Measurements from ENCODE around the gene FBXO10. TPM values are rescaled to one million over a fixed set of nuclear protein-coding genes. Genes with fewer than 3 reads are reported as not detected.
"Not testable (repeated sequence)": the region's sequence is repeated elsewhere in the genome, so short reads cannot be mapped to it uniquely, and the experiment has no call there.

Gene FBXO10
- total RNA-seq, 4 donors from 2014 or later, result 5.7 to 11.4 (median 9.2) TPM

DNA sequence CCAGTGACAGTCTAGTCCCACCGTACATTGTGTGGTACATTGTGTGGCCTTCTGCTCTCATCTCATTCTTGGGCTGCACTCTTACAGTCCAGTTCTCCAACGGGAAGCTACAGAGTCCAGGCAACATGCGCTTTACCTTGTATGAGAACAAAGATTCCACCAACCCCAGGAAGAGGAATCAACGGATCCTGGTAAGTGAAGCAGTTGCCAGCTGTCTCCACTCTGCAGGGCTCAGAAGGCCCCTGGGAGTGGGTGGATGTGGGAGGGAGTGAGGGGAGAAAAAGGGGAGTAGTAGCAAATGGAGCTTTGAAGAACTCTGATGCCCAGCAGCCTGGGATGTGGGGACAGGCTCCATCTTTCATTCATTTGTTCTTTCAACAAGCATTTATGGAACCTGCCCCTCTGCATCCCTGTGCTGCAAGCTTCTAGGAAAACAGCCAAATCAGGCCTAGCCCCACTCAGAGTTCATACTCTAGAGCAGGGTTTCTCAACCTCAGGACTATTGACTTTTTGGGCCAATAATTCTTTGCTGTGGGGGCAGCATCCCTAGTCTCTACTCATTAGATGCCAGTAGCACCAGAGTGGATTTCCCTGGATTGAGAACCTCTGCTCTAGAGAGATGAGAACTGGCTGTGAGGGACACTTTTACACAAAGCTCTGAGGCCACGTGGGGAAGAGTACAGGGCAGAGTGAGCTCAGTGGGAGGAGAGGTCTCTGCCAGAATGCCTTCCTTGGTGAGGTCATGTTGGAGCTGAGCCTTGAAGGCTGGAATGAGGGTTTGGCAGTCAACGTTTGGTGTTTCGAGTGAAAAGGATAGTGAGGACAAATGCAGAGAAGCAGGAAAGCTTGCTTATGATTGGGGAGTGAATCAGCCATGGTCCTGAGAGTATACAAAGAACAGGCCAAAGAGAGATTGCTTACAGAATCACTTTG lies 89.3 kb downstream of the FBXO10 start:
- TF ChIP-seq EP300 (IDR thresholded peaks at IDR 0.05) (peak in 1 of 2 donors; percentile 36), POLR2A (IDR thresholded peaks at IDR 0.05) (no peak)
- 11 to 13% methylated on average over 7 of the region's 7 CpGs for WGBS, 2 donors
- Histone ChIP-seq H3K4me3 (peak overlapping the region; percentile 63 to 91 (median 84)), H3K4me1 (peaks cover 0 to 32% (median 21%) of the 10 kb centered on the region in 4 donors), H3K27ac (peak overlapping the region; percentile 47 to 93 (median 85)), H3K36me3 (peaks cover 0 to 40% (median 7%) of the 10 kb centered on the region in 3 donors), H3K9me3 (no peaks in the 10 kb centered on the region), H3K27me3 (no peaks in the 10 kb centered on the region)
- peak in 1 of 2 donors; percentile 60 for DNase-seq (ENCODE audit: low spot score in 2 of 2)

- no peaks in the 10 kb centered on the region for H3K9me3 ChIP-seq
- H3K4me3 ChIP-seq, result peak overlapping the region; percentile 63 to 91 (median 84)
- peaks cover 0 to 34% (median 7%) of the 10 kb centered on the region in 3 donors for H3K36me3 ChIP-seq
- no peaks in the 10 kb centered on the region for H3K27me3 ChIP-seq
- WGBS, 2 donors, result 0% methylated on average over 7 of the region's 7 CpGs
- no peak for DNase-seq (ENCODE audit: low spot score in 2 of 2)
- no peak for TF ChIP-seq EP300 (IDR thresholded peaks at IDR 0.05)
- TF ChIP-seq, protein P1, sequence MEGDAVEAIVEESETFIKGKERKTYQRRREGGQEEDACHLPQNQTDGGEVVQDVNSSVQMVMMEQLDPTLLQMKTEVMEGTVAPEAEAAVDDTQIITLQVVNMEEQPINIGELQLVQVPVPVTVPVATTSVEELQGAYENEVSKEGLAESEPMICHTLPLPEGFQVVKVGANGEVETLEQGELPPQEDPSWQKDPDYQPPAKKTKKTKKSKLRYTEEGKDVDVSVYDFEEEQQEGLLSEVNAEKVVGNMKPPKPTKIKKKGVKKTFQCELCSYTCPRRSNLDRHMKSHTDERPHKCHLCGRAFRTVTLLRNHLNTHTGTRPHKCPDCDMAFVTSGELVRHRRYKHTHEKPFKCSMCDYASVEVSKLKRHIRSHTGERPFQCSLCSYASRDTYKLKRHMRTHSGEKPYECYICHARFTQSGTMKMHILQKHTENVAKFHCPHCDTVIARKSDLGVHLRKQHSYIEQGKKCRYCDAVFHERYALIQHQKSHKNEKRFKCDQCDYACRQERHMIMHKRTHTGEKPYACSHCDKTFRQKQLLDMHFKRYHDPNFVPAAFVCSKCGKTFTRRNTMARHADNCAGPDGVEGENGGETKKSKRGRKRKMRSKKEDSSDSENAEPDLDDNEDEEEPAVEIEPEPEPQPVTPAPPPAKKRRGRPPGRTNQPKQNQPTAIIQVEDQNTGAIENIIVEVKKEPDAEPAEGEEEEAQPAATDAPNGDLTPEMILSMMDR (IDR thresholded peaks at IDR 0.05), result no peak
- peaks cover 0 to 32% (median 21%) of the 10 kb centered on the region in 4 donors for H3K4me1 ChIP-seq
- peak overlapping the region; percentile 47 to 93 (median 85) for H3K27ac ChIP-seq
These were observed 89.9 kb downstream of the FBXO10 start for GRCh38 chr9:37486256-37486615.

DNA sequence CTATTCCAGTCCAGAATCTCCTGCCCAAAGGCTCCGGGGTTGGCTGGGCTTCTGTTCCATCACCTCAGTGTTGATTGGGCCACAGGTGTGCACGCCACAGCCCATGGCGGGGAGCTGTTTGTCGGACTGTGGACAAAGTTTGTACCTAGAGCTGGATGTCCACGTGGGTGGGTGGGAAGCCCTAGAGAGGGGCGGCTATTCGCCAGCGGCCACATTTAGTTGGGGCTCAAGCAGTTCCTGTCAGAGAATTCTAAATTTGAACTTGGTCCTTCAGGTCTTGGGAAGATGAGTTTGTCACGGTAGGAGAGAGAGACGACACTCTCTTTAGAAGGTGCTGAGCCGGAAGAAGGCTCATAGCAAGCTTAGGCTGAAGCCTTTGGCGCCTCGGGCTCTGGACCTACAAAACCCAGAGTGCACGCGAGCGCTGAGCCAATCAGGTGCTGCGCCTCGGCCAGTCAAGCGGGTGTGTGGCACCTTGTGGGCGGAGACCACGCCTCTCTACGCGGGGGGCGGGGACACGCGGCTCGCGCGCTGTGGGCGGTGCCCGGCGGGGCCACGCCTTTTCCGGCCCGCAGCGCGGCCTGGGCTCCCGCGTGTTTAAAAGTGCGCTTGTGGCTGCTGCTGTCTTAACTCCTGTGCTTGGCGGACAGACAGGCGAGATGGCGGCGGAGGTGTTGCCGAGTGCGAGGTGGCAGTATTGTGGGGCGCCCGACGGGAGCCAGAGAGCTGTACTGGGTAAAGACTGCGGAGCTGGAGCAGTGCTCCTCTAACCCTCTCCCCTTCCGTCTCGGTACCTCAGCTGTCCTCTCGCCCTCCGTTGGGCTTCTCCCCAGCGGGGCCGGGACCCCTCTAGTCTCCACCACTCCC lies 90.6 kb downstream of the FBXO10 start, which contains the start of gene POLR1E:
Gene POLR1E, plus strand, starts transcription at position 560 of the 867 bp plus-strand sequence. Its CDS starts 100 bp downstream, at position 660.
- TF ChIP-seq POLR2A (IDR thresholded peaks at IDR 0.05), result peak; percentile 65 to 80
- TF ChIP-seq, protein P1 (IDR thresholded peaks at IDR 0.05), result peak in 1 of 5 experiments; percentile 13
- peak in 1 of 2 donors; percentile 85 for TF ChIP-seq EP300 (IDR thresholded peaks at IDR 0.05)
- Histone ChIP-seq H3K4me1 (peaks cover 0 to 32% (median 21%) of the 10 kb centered on the region in 4 donors), H3K9me3 (no peaks in the 10 kb centered on the region), H3K4me3 (peak within 1 kb of the TSS; percentile 63 to 91 (median 84)), H3K36me3 (peaks cover 0 to 28% (median 7%) of the 10 kb centered on the region in 3 donors), H3K27ac (peak within 1 kb of the TSS; percentile 47 to 93 (median 85)), H3K27me3 (no peaks in the 10 kb centered on the region)
- 5 to 6% methylated on average over 19 to 54 of the region's 56 CpGs for WGBS, 2 donors
- DNase-seq (ENCODE audit: low spot score in 2 of 2), result peak; percentile 79 to 83

DNA sequence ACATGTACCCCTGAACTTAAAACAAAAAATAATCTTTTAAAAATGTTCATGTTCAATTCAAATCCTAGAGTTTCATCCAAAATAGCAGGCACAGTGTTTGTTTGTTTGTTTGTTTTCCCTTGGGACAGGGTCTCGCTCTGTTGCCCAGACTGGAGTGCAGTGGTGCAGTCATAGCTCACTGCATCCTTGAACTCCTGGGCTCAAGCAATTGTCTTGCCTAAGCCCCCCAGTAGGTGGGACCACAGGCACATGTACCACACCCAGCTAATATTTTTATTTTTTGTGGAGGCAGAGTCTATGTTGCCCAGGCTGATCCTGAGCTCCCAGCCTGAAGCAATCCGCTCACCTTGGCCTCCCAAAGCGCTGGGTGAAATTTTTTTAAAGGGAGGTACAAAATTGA lies 95.4 kb downstream of the FBXO10 start:
- Histone ChIP-seq H3K9me3 (no peaks in the 10 kb centered on the region), H3K4me1 (peaks cover 0 to 8% (median 3%) of the 10 kb centered on the region in 4 donors), H3K4me3 (no peak overlapping the region), H3K27me3 (peaks cover 0 to 4% of the 10 kb centered on the region in 2 donors), H3K27ac (no peak overlapping the region), H3K36me3 (no peaks in the 10 kb centered on the region)
- 80 to 83% methylated on average over 3 of the region's 3 CpGs for WGBS, 2 donors
- TF ChIP-seq EP300 (IDR thresholded peaks at IDR 0.05) (no peak), POLR2A (IDR thresholded peaks at IDR 0.05) (no peak)
- TF ChIP-seq, protein P1 (IDR thresholded peaks at IDR 0.05), result no peak
- no peak for DNase-seq (ENCODE audit: low spot score in 2 of 2)

DNA sequence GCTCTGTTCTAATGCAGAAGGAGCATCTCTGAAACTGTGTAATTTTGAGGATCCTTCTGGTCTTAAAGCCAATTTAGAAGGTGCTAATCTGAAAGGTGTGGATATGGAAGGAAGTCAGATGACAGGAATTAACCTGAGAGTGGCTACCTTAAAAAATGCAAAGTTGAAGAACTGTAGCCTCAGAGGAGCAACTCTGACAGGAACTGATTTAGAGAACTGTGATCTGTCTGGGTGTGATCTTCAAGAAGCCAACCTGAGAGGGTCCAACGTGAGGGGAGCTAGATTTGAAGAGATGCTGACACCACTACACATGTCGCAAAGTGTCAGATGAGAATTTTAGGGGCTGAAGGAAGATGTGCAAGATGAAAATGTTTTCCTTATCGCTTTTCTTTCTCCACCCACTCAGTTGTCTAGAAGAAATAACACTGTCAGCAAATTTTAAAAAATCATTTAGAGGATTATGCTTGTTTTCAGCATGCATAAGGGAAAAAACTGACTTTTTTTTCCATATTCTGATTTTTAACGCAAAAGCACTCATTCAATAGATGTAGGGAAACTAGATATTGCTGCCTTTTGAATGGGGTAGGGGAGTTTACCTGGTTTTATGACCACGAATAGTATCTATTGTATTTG lies 98.1 kb downstream of the FBXO10 start:
- H3K9me3 ChIP-seq; H3K36me3 ChIP-seq; DNase-seq (ENCODE audit: low spot score in 2 of 2); H3K4me1 ChIP-seq; H3K27me3 ChIP-seq; H3K4me3 ChIP-seq; H3K27ac ChIP-seq: not testable (repeated sequence)
- 62 to 63% methylated on average over 5 of the region's 5 CpGs for WGBS, 2 donors

DNA sequence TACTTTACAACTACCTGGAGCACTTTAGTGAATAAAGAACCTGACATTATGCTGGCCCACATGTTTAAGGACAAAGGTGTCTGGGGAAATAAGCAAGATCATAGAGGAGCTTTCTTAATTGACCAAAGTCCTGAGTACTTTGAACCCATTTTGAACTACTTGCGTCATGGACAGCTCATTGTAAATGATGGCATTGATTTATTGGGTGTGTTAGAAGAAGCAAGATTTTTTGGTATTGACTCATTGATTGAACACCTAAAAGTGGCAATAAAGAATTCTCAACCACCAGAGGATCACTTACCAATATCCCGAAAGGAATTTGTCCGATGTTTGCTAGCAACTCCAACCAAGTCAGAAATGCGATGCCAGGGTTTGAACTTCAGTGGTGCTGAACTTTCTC lies 98.7 kb downstream of the FBXO10 start:
- not testable (repeated sequence) for H3K36me3 ChIP-seq; H3K27me3 ChIP-seq; H3K4me1 ChIP-seq; DNase-seq (ENCODE audit: low spot score in 2 of 2); H3K9me3 ChIP-seq; H3K4me3 ChIP-seq; H3K27ac ChIP-seq
- WGBS, 2 donors, result 85 to 90% methylated on average over 4 of the region's 4 CpGs

Measured in tibial nerve (tissue), 4 donors.